HCT116 (cell line): ENCODE measurements around the gene BMP8B. TPM values are rescaled to one million over a fixed set of nuclear protein-coding genes. Genes with fewer than 3 reads are reported as not detected.

Source experiments
- ATAC-seq: fragments of 200-7000 bp; cut with Tn5 transposase; 2 replicates; pipeline ENCODE4 v1.9.1; 2020; ENCODE audit warnings: mild to moderate bottlenecking, moderate library complexity
- BruUV-seq: library from RNA; stranded (reverse); fragments of 400-500 nt; replicated peaks from 2 replicates; lab custom pipeline; 2021; lab: Mats Ljungman, UMichigan
- CTCF ChIA-PET: fragments of 300-600 bp; sonication (Branson Sonifier 250); formaldehyde crosslinking; loops from one replicate; lab custom pipeline; 2021; ENCODE audit warnings: antibody characterized with exemption; lab: Charles Lee
- POLR2A ChIA-PET: fragments of 300-600, 350-600 bp; sonication (Branson Sonifier 250); formaldehyde crosslinking; loops from one replicate; lab custom pipeline; 2021; ENCODE audit warnings: antibody characterized with exemption; lab: Charles Lee
- RAD21 ChIA-PET, 2 experiments: fragments of 300-600 bp; sonication (Branson Sonifier 250); formaldehyde crosslinking; loops; one replicate each; lab custom pipeline; 2023; ENCODE audit warnings: low total read pairs in 2 of 2; ENCODE audit not compliant: uncharacterized antibody in 2 of 2, unreplicated experiment in 2 of 2, low non-redundant PET in 1 of 2; lab: Charles Lee
- DNase-seq: peaks from one replicate; pipeline ENCODE4 v3.0.0-alpha.2; 2010; ENCODE audit warnings: low read depth, low spot score
- H2AFZ ChIP-seq: fragments of 200-600 bp; shearing (Covaris generic), sonication (generic); 2 replicates; pipeline ENCODE4 v1.6.1; 2017; ENCODE audit warnings: low read depth, mixed run types, mixed read lengths, antibody characterized with exemption, low read length; ENCODE audit not compliant: poor library complexity, severe bottlenecking
- H3K27ac ChIP-seq: 2 replicates; pipeline ENCODE4 v1.5.1; 2012; ENCODE audit warnings: low read depth, low read length
- H3K27me3 ChIP-seq: fragments of 200-600 bp; sonication (generic); 2 replicates; pipeline ENCODE4 v1.6.1; 2016; ENCODE audit warnings: mixed run types, low read length, mixed read lengths; ENCODE audit not compliant: insufficient read depth
- H3K36me3 ChIP-seq, 2 experiments: fragments of 200-500 bp in 1 of 2; fragments of 200-600 bp in 1 of 2; sonication (Bioruptor generic) in 1 of 2; sonication (generic) in 1 of 2; 2 replicates each; pipeline versions ENCODE4 v1.5.1 to v1.6.1; 2014 to 2016; ENCODE audit warnings: low read length in 2 of 2, inconsistent platforms in 1 of 2, mixed read lengths in 1 of 2, mixed run types in 1 of 2; ENCODE audit not compliant: insufficient read depth in 2 of 2, control insufficient read depth in 1 of 2
- H3K4me1 ChIP-seq, 2 experiments: fragments of 200-600 bp in 1 of 2; sonication (generic) in 1 of 2; 2 replicates each; pipeline versions ENCODE4 v1.5.1 to v1.6.1; 2012 to 2017; ENCODE audit warnings: low read length in 2 of 2, inconsistent platforms in 1 of 2, mild to moderate bottlenecking in 1 of 2, mixed read lengths in 1 of 2, mixed run types in 1 of 2, moderate library complexity in 1 of 2; ENCODE audit not compliant: insufficient read depth in 2 of 2, control insufficient read depth in 1 of 2
- H3K4me2 ChIP-seq: fragments of 200-600 bp; sonication (generic); 2 replicates; pipeline ENCODE4 v1.6.1; 2017; ENCODE audit warnings: mixed run types, low read length, mixed read lengths
- H3K4me3 ChIP-seq, 2 experiments: fragments of 200-600 bp in 1 of 2; sonication (generic) in 1 of 2; replicated peaks in 1 of 2; 2 replicates each; pipeline ENCODE4 v1.5.1; 2011 to 2016; ENCODE audit warnings: low read length in 2 of 2, control low read depth in 1 of 2, low read depth in 1 of 2, mild to moderate bottlenecking in 1 of 2, mixed read lengths in 1 of 2, mixed run types in 1 of 2
- H3K79me2 ChIP-seq: fragments of 200-600 bp; sonication (generic); 2 replicates; pipeline ENCODE4 v1.6.1; 2017; ENCODE audit warnings: mild to moderate bottlenecking, mixed run types, low read length, moderate library complexity, mixed read lengths; ENCODE audit not compliant: insufficient read depth
- H3K9ac ChIP-seq: fragments of 200-600 bp; sonication (generic); 2 replicates; pipeline ENCODE4 v1.6.1; 2016; ENCODE audit warnings: low read length, mixed read lengths
- H3K9me2 ChIP-seq: fragments of 200-600 bp; sonication (generic), shearing (Covaris generic); 2 replicates; pipeline ENCODE4 v1.6.1; 2017; ENCODE audit warnings: mixed run types, mild to moderate bottlenecking, moderate library complexity; ENCODE audit not compliant: insufficient read depth
- H3K9me3 ChIP-seq, 2 experiments: fragments of 200-500 bp in 1 of 2; fragments of 200-600 bp in 1 of 2; sonication (Bioruptor generic) in 1 of 2; sonication (generic) in 1 of 2; 2 replicates each; pipeline ENCODE4 v1.6.1; 2014 to 2017; ENCODE audit warnings: low read length in 2 of 2, mixed read lengths in 2 of 2, inconsistent platforms in 1 of 2, low read depth in 1 of 2, mild to moderate bottlenecking in 1 of 2, mixed run types in 1 of 2, moderate library complexity in 1 of 2; ENCODE audit not compliant: control insufficient read depth in 1 of 2, insufficient read depth in 1 of 2
- H4K20me1 ChIP-seq: fragments of 200-600 bp; sonication (generic), shearing (Covaris generic); 2 replicates; pipeline ENCODE4 v1.6.1; 2017; ENCODE audit warnings: mixed run types, mild to moderate bottlenecking, moderate library complexity; ENCODE audit not compliant: insufficient read depth
- CBX3 ChIP-seq: IDR thresholded peaks from 2 replicates; pipeline ENCODE4 v1.6.1; 2012; ENCODE audit warnings: low read depth
- ELF1 ChIP-seq: IDR thresholded peaks from 2 replicates; pipeline ENCODE4 v1.6.1; 2012; ENCODE audit warnings: low read depth, borderline replicate concordance
- FOSL1 ChIP-seq: IDR thresholded peaks from 2 replicates; pipeline ENCODE4 v1.6.1; 2012; ENCODE audit warnings: low read depth
- JUND ChIP-seq: IDR thresholded peaks from 2 replicates; pipeline ENCODE4 v1.6.1; 2012
- POLR2AphosphoS5 ChIP-seq: IDR thresholded peaks from 2 replicates; pipeline ENCODE4 v1.6.1; 2011; ENCODE audit warnings: mild to moderate bottlenecking, low read depth, low read length, moderate library complexity
- SP1 ChIP-seq: IDR thresholded peaks from 2 replicates; pipeline ENCODE4 v1.6.1; 2012; ENCODE audit warnings: low read depth
- SRF ChIP-seq: IDR thresholded peaks from 2 replicates; pipeline ENCODE4 v1.6.1; 2012; ENCODE audit warnings: low read depth
- YY1 ChIP-seq: IDR thresholded peaks from 2 replicates; pipeline ENCODE4 v1.6.1; 2011; ENCODE audit warnings: low read length, low read depth, moderate library complexity, mild to moderate bottlenecking; ENCODE audit not compliant: insufficient replicate concordance; ENCODE audit errors: extremely low read depth
- ZFX ChIP-seq: fragments of 450-650 bp; IDR thresholded peaks from 2 replicates; pipeline ENCODE4 v1.6.1; 2017
- intact Hi-C: fragments of 100-400 bp; cut with micrococcal nuclease; formaldehyde crosslinking; loops from 2 replicates; pipeline ENCODE4 v1.10.0; 2022
- total RNA-seq: library from RNA; stranded (reverse); gene quantifications from one replicate; pipeline ENCODE4 v1.2.1, GENCODE V29; 2021; ENCODE audit not compliant: unreplicated experiment
- TF ChIP-seq, protein P1 (sequence below): IDR thresholded peaks from 2 replicates; pipeline ENCODE4 v1.6.1; 2012; ENCODE audit warnings: low read depth
- TF ChIP-seq, protein P2 (sequence below), 3 experiments: fragments of 200-600 bp in 1 of 3; sonication (generic) in 1 of 3; IDR thresholded peaks in 2 of 3; conservative IDR thresholded peaks in 1 of 3; 2 replicates each; pipeline ENCODE4 v1.5.1; 2012 to 2017; ENCODE audit warnings: low read depth in 2 of 3, low read length in 2 of 3, antibody characterized with exemption in 1 of 3, borderline replicate concordance in 1 of 3, control low read depth in 1 of 3, mild to moderate bottlenecking in 1 of 3, mixed read lengths in 1 of 3, mixed run types in 1 of 3, moderate library complexity in 1 of 3; ENCODE audit not compliant: insufficient read depth in 1 of 3

The BMP8B gene
- total RNA-seq, 1 experiment from 2014 or later = 9.5 TPM

DNA sequence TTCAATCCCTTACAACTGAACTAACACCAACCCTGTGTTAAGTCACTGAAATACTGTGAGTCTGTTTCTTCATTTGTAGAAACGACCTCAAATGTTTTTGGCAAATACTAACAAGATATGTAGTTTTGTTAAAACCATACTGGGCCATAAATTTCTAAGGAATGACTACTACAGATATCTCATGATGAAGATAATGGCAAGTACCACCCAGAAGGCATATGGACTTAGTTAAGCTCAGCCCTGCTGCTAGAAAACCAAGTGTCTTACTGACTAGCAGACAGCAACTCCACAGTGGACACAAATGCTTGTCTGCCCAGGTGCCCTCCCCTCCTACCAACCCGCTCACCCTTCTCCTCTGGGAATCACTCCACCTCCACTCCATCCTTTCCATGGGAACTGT is 44.5 kb upstream of the BMP8B start:
- ATAC-seq (no peak), DNase-seq (no peak)
- Histone ChIP-seq H3K79me2 (no peaks in the 10 kb centered on the region), H2AFZ (no peak overlapping the region), H3K4me2 (no peak overlapping the region), H3K27me3 (no peaks in the 10 kb centered on the region), H4K20me1 (no peaks in the 10 kb centered on the region), H3K36me3 (no peaks in the 10 kb centered on the region; a peak in 3 of 4 replicates), H3K4me1 (no peaks in the 10 kb centered on the region), H3K9me2 (no peaks in the 10 kb centered on the region), H3K9me3 (no peaks in the 10 kb centered on the region), H3K27ac (no peak overlapping the region), H3K4me3 (no peak overlapping the region), H3K9ac (no peak overlapping the region)
- RAD21 ChIA-PET = no interaction called here
- TF ChIP-seq JUND (no peak), SRF (no peak), ELF1 (no peak), YY1 (no peak), ZFX (no peak), POLR2AphosphoS5 (no peak), FOSL1 (no peak)
- TF ChIP-seq, protein P1, sequence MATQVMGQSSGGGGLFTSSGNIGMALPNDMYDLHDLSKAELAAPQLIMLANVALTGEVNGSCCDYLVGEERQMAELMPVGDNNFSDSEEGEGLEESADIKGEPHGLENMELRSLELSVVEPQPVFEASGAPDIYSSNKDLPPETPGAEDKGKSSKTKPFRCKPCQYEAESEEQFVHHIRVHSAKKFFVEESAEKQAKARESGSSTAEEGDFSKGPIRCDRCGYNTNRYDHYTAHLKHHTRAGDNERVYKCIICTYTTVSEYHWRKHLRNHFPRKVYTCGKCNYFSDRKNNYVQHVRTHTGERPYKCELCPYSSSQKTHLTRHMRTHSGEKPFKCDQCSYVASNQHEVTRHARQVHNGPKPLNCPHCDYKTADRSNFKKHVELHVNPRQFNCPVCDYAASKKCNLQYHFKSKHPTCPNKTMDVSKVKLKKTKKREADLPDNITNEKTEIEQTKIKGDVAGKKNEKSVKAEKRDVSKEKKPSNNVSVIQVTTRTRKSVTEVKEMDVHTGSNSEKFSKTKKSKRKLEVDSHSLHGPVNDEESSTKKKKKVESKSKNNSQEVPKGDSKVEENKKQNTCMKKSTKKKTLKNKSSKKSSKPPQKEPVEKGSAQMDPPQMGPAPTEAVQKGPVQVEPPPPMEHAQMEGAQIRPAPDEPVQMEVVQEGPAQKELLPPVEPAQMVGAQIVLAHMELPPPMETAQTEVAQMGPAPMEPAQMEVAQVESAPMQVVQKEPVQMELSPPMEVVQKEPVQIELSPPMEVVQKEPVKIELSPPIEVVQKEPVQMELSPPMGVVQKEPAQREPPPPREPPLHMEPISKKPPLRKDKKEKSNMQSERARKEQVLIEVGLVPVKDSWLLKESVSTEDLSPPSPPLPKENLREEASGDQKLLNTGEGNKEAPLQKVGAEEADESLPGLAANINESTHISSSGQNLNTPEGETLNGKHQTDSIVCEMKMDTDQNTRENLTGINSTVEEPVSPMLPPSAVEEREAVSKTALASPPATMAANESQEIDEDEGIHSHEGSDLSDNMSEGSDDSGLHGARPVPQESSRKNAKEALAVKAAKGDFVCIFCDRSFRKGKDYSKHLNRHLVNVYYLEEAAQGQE = no peak
- CTCF ChIA-PET = no interaction called here
- intact Hi-C loops = no loop called here
- POLR2A ChIA-PET = no interaction called here
- BruUV-seq = no TSS peak

DNA sequence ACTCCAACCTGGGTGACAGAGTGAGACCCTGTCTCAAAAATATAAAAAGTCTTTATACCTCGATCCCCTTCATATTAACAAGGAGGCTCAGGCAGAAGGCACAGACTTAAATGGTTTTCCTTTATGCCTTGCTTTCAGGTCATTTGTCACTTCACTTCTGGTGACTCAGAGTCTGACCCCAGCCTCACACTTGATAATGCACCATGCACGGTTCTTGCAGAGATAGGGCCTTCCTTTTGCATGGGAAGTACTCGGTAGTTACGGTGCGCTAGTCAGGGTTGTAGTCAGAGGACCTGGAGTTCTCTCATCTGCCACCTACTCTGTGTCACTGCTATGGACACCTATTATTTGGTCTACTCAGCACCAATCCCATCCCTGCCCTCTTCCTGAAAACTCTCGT is 43.6 kb upstream of the BMP8B start:
- BruUV-seq = no TSS peak
- ChIA-PET CTCF (no interaction called here), POLR2A (no interaction called here)
- Histone ChIP-seq H3K4me2 (no peak overlapping the region), H3K27ac (no peak overlapping the region), H4K20me1 (no peaks in the 10 kb centered on the region), H3K4me3 (no peak overlapping the region), H3K9ac (no peak overlapping the region), H3K4me1 (no peaks in the 10 kb centered on the region), H3K9me3 (no peaks in the 10 kb centered on the region), H3K79me2 (no peaks in the 10 kb centered on the region), H3K9me2 (no peaks in the 10 kb centered on the region), H2AFZ (no peak overlapping the region)
- no peak for ATAC-seq
- intact Hi-C loops = no loop called here
- TF ChIP-seq SP1 (no peak), CBX3 (no peak), ZFX (no peak)
- TF ChIP-seq, protein P2, sequence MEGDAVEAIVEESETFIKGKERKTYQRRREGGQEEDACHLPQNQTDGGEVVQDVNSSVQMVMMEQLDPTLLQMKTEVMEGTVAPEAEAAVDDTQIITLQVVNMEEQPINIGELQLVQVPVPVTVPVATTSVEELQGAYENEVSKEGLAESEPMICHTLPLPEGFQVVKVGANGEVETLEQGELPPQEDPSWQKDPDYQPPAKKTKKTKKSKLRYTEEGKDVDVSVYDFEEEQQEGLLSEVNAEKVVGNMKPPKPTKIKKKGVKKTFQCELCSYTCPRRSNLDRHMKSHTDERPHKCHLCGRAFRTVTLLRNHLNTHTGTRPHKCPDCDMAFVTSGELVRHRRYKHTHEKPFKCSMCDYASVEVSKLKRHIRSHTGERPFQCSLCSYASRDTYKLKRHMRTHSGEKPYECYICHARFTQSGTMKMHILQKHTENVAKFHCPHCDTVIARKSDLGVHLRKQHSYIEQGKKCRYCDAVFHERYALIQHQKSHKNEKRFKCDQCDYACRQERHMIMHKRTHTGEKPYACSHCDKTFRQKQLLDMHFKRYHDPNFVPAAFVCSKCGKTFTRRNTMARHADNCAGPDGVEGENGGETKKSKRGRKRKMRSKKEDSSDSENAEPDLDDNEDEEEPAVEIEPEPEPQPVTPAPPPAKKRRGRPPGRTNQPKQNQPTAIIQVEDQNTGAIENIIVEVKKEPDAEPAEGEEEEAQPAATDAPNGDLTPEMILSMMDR (IDR thresholded peaks at IDR 0.05 in 2 of 3, conservative IDR thresholded peaks at IDR 0.05 in 1 of 3; ENCODE audit: borderline replicate concordance in 1 of 3, insufficient read depth in 1 of 3, low read depth in 2 of 3, low read length in 2 of 3) = no peak
- TF ChIP-seq, all 23 proteins: peak for 0
- no peaks in the 10 kb centered on the region for H3K27me3 ChIP-seq
- DNase-seq = no peak
- no peaks in the 10 kb centered on the region; a peak in 1 of 4 replicates for H3K36me3 ChIP-seq
- RAD21 ChIA-PET = no interaction called here
